Glutamatergic neuron (in vitro differentiated cells): ENCODE results near the gene MTR. TPM values are rescaled to one million over a fixed set of nuclear protein-coding genes. Genes with fewer than 3 reads are reported as not detected.

Experiments used
- DNase-seq: peaks from one replicate; pipeline ENCODE4 v3.0.0; 2022
- H3K27ac Mint-ChIP-seq: one replicate; pipeline ENCODE4 v1.8.0; 2020; ENCODE audit warnings: mild to moderate bottlenecking, mixed read lengths, inconsistent platforms; ENCODE audit not compliant: unreplicated experiment
- H3K27me3 Mint-ChIP-seq: one replicate; pipeline ENCODE4 v1.8.0; 2020; ENCODE audit warnings: mild to moderate bottlenecking, moderate library complexity, mixed read lengths, inconsistent platforms; ENCODE audit not compliant: unreplicated experiment
- H3K36me3 Mint-ChIP-seq: one replicate; pipeline ENCODE4 v1.8.0; 2020; ENCODE audit warnings: mild to moderate bottlenecking, mixed read lengths, inconsistent platforms; ENCODE audit not compliant: unreplicated experiment
- H3K4me1 Mint-ChIP-seq: one replicate; pipeline ENCODE4 v1.8.0; 2020; ENCODE audit warnings: mild to moderate bottlenecking, low read depth, mixed read lengths, inconsistent platforms; ENCODE audit not compliant: unreplicated experiment
- H3K4me3 Mint-ChIP-seq: one replicate; pipeline ENCODE4 v1.8.0; 2020; ENCODE audit warnings: mild to moderate bottlenecking, mixed read lengths, inconsistent platforms; ENCODE audit not compliant: unreplicated experiment
- H3K9me3 Mint-ChIP-seq: one replicate; pipeline ENCODE4 v1.8.0; 2020; ENCODE audit warnings: mild to moderate bottlenecking, moderate library complexity, mixed read lengths, inconsistent platforms; ENCODE audit not compliant: unreplicated experiment
- CTCF ChIP-seq: fragments of 200-600 bp; sonication (generic); IDR thresholded peaks from one replicate; pipeline ENCODE4 v1.5.0; 2021; ENCODE audit not compliant: partially characterized antibody, unreplicated experiment
- total RNA-seq: library from RNA; stranded (reverse); fragmentation: NEBNext Ultra II Directional; extraction: Animal tissue kit (Norgen Biotek cat#: 25700); gene quantifications from one replicate; pipeline ENCODE4 v1.2.1, GENCODE V29; 2021; ENCODE audit not compliant: unreplicated experiment

Gene MTR
- total RNA-seq, 1 donor from 2014 or later: 33.2 TPM

GRCh38 chr1:236768601-236769000 lies 26.5 kb upstream of the MTR start:
- no peaks in the 10 kb centered on the region for H3K27me3 Mint-ChIP-seq
- TF ChIP-seq CTCF: no peak
- no peaks in the 10 kb centered on the region for H3K9me3 Mint-ChIP-seq
- H3K4me1 Mint-ChIP-seq: no peaks in the 10 kb centered on the region
- no peak overlapping the region for H3K27ac Mint-ChIP-seq
- H3K36me3 Mint-ChIP-seq: no peaks in the 10 kb centered on the region
- DNase-seq: no peak
- H3K4me3 Mint-ChIP-seq: no peak overlapping the region

GRCh38 chr1:236773919-236774318 lies 21.2 kb upstream of the MTR start:
- Mint-ChIP-seq H3K4me1 (no peaks in the 10 kb centered on the region), H3K36me3 (peaks cover 7% of the 10 kb centered on the region), H3K4me3 (no peak overlapping the region), H3K27me3 (no peaks in the 10 kb centered on the region), H3K27ac (no peak overlapping the region), H3K9me3 (no peaks in the 10 kb centered on the region)
- no peak for TF ChIP-seq CTCF
- no peak for DNase-seq

GRCh38 chr1:236774926-236775325 lies 20.2 kb upstream of the MTR start:
- H3K4me1 Mint-ChIP-seq: no peaks in the 10 kb centered on the region
- no peaks in the 10 kb centered on the region for H3K9me3 Mint-ChIP-seq
- H3K4me3 Mint-ChIP-seq: no peak overlapping the region
- H3K27ac Mint-ChIP-seq: no peak overlapping the region
- no peak for DNase-seq
- peaks cover 9% of the 10 kb centered on the region for H3K36me3 Mint-ChIP-seq
- no peaks in the 10 kb centered on the region for H3K27me3 Mint-ChIP-seq
- no peak for TF ChIP-seq CTCF

GRCh38 chr1:236779312-236779711 lies 15.8 kb upstream of the MTR start:
- Mint-ChIP-seq H3K27ac (no peak overlapping the region), H3K9me3 (no peaks in the 10 kb centered on the region), H3K4me3 (no peak overlapping the region), H3K4me1 (no peaks in the 10 kb centered on the region), H3K27me3 (no peaks in the 10 kb centered on the region), H3K36me3 (peaks cover 9% of the 10 kb centered on the region)
- TF ChIP-seq CTCF: no peak
- DNase-seq: no peak

- no peaks in the 10 kb centered on the region for H3K27me3 Mint-ChIP-seq
- DNase-seq: no peak
- no peaks in the 10 kb centered on the region for H3K36me3 Mint-ChIP-seq
- H3K4me3 Mint-ChIP-seq: no peak overlapping the region
- H3K27ac Mint-ChIP-seq: no peak overlapping the region
- no peaks in the 10 kb centered on the region for H3K9me3 Mint-ChIP-seq
- no peaks in the 10 kb centered on the region for H3K4me1 Mint-ChIP-seq
- no peak for TF ChIP-seq CTCF
Observed at GRCh38 chr1:236785477-236785876, 9.6 kb upstream of the MTR start.
